Lung (tissue), 12 donors: ENCODE measurements around the gene MS4A4A. TPM values are rescaled to one million over a fixed set of nuclear protein-coding genes. Genes with fewer than 3 reads are reported as not detected.

ENCODE experiments used
- ATAC-seq: fragments of 200-7000 bp; cut with Tn5 transposase; one replicate; pipeline ENCODE4 v1.9.1; 2020; ENCODE audit warnings: moderate number of reproducible peaks; ENCODE audit not compliant: insufficient read depth, low FRiP score
- DNase-seq, 3 donors: peaks; one replicate each; pipeline ENCODE4 v3.0.0-alpha.2; 2013 to 2017
- H3K27ac ChIP-seq, 2 donors: one replicate each; pipeline ENCODE4 v1.5.1; 2013; ENCODE audit warnings: mild to moderate bottlenecking in 2 of 2, moderate library complexity in 2 of 2, control low read depth in 1 of 2, inconsistent platforms in 1 of 2, low read depth in 1 of 2, low read length in 1 of 2
- H3K27me3 ChIP-seq, 3 donors: one replicate each; pipeline ENCODE4 v1.5.1; 2013; ENCODE audit warnings: low read length in 2 of 3; ENCODE audit not compliant: control insufficient read depth in 3 of 3, insufficient read depth in 3 of 3
- H3K36me3 ChIP-seq, 4 donors: one replicate each; pipeline ENCODE4 v1.5.1; 2013; ENCODE audit warnings: low read length in 4 of 4, mild to moderate bottlenecking in 1 of 4, moderate library complexity in 1 of 4; ENCODE audit not compliant: control insufficient read depth in 4 of 4, insufficient read depth in 4 of 4
- H3K4me1 ChIP-seq, 5 donors: one replicate each; pipeline ENCODE4 v1.5.1; 2013; ENCODE audit warnings: low read length in 5 of 5, mild to moderate bottlenecking in 2 of 5, moderate library complexity in 1 of 5; ENCODE audit not compliant: control insufficient read depth in 5 of 5, insufficient read depth in 5 of 5
- H3K4me3 ChIP-seq: one replicate; pipeline ENCODE4 v1.5.1; 2013; ENCODE audit warnings: mild to moderate bottlenecking, control low read depth, moderate library complexity
- H3K9ac ChIP-seq, 2 donors: one replicate each; pipeline ENCODE4 v1.5.1; 2013; ENCODE audit warnings: low read length in 2 of 2, control low read depth in 1 of 2; ENCODE audit not compliant: insufficient read depth in 1 of 2
- H3K9me3 ChIP-seq, 4 donors: one replicate each; pipeline ENCODE4 v1.5.1; 2013; ENCODE audit warnings: low read length in 3 of 4, mild to moderate bottlenecking in 1 of 4, moderate library complexity in 1 of 4; ENCODE audit not compliant: control insufficient read depth in 4 of 4, insufficient read depth in 3 of 4
- WGBS, 2 donors: extraction: QIAGEN DNeasy Blood & Tissue Kit; methylation state at CpG; one replicate each; pipeline ENCODE4 v1.1.7; 2013; 5-methylcytosine and 5-hydroxymethylcytosine counted together
- polyA plus RNA-seq, 2 donors: library from polyadenylated mRNA; stranded (reverse); fragments of 200-250 nt; gene quantifications; one replicate each; pipeline ENCODE4 v1.2.1, GENCODE V29; 2013
- total RNA-seq, 2 donors: library from RNA; depleted of rRNA in 1 of 2; stranded (reverse); fragments of >200 nt in 1 of 2; gene quantifications; one replicate each; pipeline ENCODE4 v1.2.1, GENCODE V29; 2014 to 2021
- TF ChIP-seq, protein P1 (sequence below): IDR thresholded peaks from 2 replicates; pipeline ENCODE4 v1.5.1; 2012; ENCODE audit warnings: mild to moderate bottlenecking; ENCODE audit errors: control extremely low read depth, extremely low read depth
- donor health status: control.
- donor health status: control.
- donor health status: Bipolar disorder and iron deficiency.
- donor health status: healthy.
- donor health status: DM: yes; HTN: yes; CAD: no.

Gene MS4A4A
- total and polyA plus RNA-seq, 4 donors = 11.1 to 155 (median 32.8) TPM

GRCh38 chr11:60357771-60358170 is 77.3 kb downstream of the MS4A4A start:
- DNase-seq = no peak
- Histone ChIP-seq H3K27ac (no peak overlapping the region), H3K9ac (no peak overlapping the region)

More at GRCh38 chr11:60357771-60358170, 77.3 kb downstream of the MS4A4A start:
- no peak for ATAC-seq
- TF ChIP-seq, protein P1, sequence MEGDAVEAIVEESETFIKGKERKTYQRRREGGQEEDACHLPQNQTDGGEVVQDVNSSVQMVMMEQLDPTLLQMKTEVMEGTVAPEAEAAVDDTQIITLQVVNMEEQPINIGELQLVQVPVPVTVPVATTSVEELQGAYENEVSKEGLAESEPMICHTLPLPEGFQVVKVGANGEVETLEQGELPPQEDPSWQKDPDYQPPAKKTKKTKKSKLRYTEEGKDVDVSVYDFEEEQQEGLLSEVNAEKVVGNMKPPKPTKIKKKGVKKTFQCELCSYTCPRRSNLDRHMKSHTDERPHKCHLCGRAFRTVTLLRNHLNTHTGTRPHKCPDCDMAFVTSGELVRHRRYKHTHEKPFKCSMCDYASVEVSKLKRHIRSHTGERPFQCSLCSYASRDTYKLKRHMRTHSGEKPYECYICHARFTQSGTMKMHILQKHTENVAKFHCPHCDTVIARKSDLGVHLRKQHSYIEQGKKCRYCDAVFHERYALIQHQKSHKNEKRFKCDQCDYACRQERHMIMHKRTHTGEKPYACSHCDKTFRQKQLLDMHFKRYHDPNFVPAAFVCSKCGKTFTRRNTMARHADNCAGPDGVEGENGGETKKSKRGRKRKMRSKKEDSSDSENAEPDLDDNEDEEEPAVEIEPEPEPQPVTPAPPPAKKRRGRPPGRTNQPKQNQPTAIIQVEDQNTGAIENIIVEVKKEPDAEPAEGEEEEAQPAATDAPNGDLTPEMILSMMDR = no peak
- no peaks in the 10 kb centered on the region for H3K36me3 ChIP-seq
- H3K4me3 ChIP-seq = no peak overlapping the region
- peaks cover 0 to 10% (median 7%) of the 10 kb centered on the region in 4 donors for H3K9me3 ChIP-seq
- H3K4me1 ChIP-seq = peaks cover 0 to 2% (median 0%) of the 10 kb centered on the region in 5 donors
- WGBS, 2 donors = 14 to 25% methylated on average over 2 of the region's 2 CpGs
- no peaks in the 10 kb centered on the region for H3K27me3 ChIP-seq

Other genes starting within 250 kb of the MS4A4A start
- gene OOSP2, start 240.3 kb upstream of the MS4A4A start, total RNA-seq = not detected
- gene OOSP2, start 240.3 kb upstream of the MS4A4A start, polyA plus RNA-seq = not detected
- 1 to 10 TPM in 1 of 2 donors, under 1 TPM in 1; 0.25 to 6.6 TPM for gene MS4A3, start 224.0 kb upstream of the MS4A4A start, total RNA-seq
- gene MS4A3, start 224.0 kb upstream of the MS4A4A start, polyA plus RNA-seq = 1 to 10 TPM in 1 of 2 donors, under 1 TPM in 1; 0.20 to 2.6 TPM
- gene MS4A2, start 192.0 kb upstream of the MS4A4A start, total RNA-seq = 1 to 10 TPM in 1 of 2 donors, under 1 TPM in 1; 0.57 to 8.5 TPM
- gene MS4A2, start 192.0 kb upstream of the MS4A4A start, polyA plus RNA-seq = under 1 TPM; 0.23 to 0.69 TPM
- 100 to 1,000 TPM in 1 of 2 donors, 10 to 100 TPM in 1; 79.7 to 106 TPM for gene MS4A6A, start 97.6 kb upstream of the MS4A4A start, total RNA-seq
- gene MS4A6A, start 97.6 kb upstream of the MS4A4A start, polyA plus RNA-seq = 100 to 1,000 TPM in 1 of 2 donors, 10 to 100 TPM in 1; 36.2 to 163 TPM
- 1 to 10 TPM; 1.8 to 3.9 TPM for gene MS4A4E, start 37.5 kb upstream of the MS4A4A start, total RNA-seq
- gene MS4A4E, start 37.5 kb upstream of the MS4A4A start, polyA plus RNA-seq = under 1 TPM; 0.33 to 0.77 TPM
- 1 to 10 TPM in 1 of 2 donors, not detected in 1; 2.6 TPM for gene MS4A6E, start 46.6 kb downstream of the MS4A4A start, total RNA-seq
- 1 to 10 TPM in 1 of 2 donors, under 1 TPM in 1; 0.63 to 1.0 TPM for gene MS4A6E, start 46.6 kb downstream of the MS4A4A start, polyA plus RNA-seq
- 100 to 1,000 TPM in 1 of 2 donors, 10 to 100 TPM in 1; 27.7 to 111 TPM for gene MS4A7, start 97.9 kb downstream of the MS4A4A start, total RNA-seq
- 10 to 100 TPM; 46.5 to 50.6 TPM for gene MS4A7, start 97.9 kb downstream of the MS4A4A start, polyA plus RNA-seq
- 1 to 10 TPM in 1 of 2 donors, under 1 TPM in 1; 0.88 to 4.4 TPM for gene MS4A14, start 115.8 kb downstream of the MS4A4A start, total RNA-seq
- 1 to 10 TPM; 1.4 to 8.6 TPM for gene MS4A14, start 115.8 kb downstream of the MS4A4A start, polyA plus RNA-seq
- gene MS4A5, start 148.9 kb downstream of the MS4A4A start, total RNA-seq = not detected
- gene MS4A5, start 148.9 kb downstream of the MS4A4A start, polyA plus RNA-seq = not detected
- 10 to 100 TPM in 1 of 2 donors, under 1 TPM in 1; 0.37 to 16.6 TPM for gene MS4A1, start 175.2 kb downstream of the MS4A4A start, total RNA-seq
- 1 to 10 TPM in 1 of 2 donors, under 1 TPM in 1; 0.85 to 5.1 TPM for gene MS4A1, start 175.2 kb downstream of the MS4A4A start, polyA plus RNA-seq
- gene MS4A12, start 212.1 kb downstream of the MS4A4A start, total RNA-seq = not detected
- gene MS4A12, start 212.1 kb downstream of the MS4A4A start, polyA plus RNA-seq = not detected
- gene MS4A13, start 234.7 kb downstream of the MS4A4A start, total RNA-seq = not detected
- not detected for gene MS4A13, start 234.7 kb downstream of the MS4A4A start, polyA plus RNA-seq